GM23338 (cell line): ENCODE results near the gene TAPBPL. TPM values are rescaled to one million over a fixed set of nuclear protein-coding genes. Genes with fewer than 3 reads are reported as not detected.

Experiments used
- ATAC-seq: fragments of 200-7000 bp; cut with Tn5 transposase; 3 replicates; pipeline ENCODE4 v1.9.1; 2020
- DNase-seq: peaks from one replicate; pipeline ENCODE4 v3.0.0-alpha.2; 2015; ENCODE audit warnings: low spot score
- H2AFZ ChIP-seq: fragments of 200-600 bp; sonication (generic); 2 replicates; pipeline ENCODE4 v1.8.0; 2016; ENCODE audit warnings: antibody characterized with exemption, mild to moderate bottlenecking, moderate library complexity
- H3F3A ChIP-seq: fragments of 200-600 bp; sonication (generic); replicated peaks from 2 replicates; pipeline ENCODE4 v1.8.0; 2017; ENCODE audit warnings: antibody characterized with exemption, mixed run types, low read depth
- H3K27ac ChIP-seq: fragments of 200-600 bp; sonication (generic); 2 replicates; pipeline ENCODE4 v1.6.1; 2016; ENCODE audit warnings: low read depth
- H3K27me3 ChIP-seq: fragments of 200-600 bp; sonication (generic); 2 replicates; pipeline ENCODE4 v1.8.0; 2016; ENCODE audit warnings: mild to moderate bottlenecking, mixed run types, moderate library complexity; ENCODE audit not compliant: insufficient read depth
- H3K36me3 ChIP-seq: fragments of 200-600 bp; sonication (generic); 2 replicates; pipeline ENCODE4 v1.8.0; 2016; ENCODE audit warnings: mild to moderate bottlenecking; ENCODE audit not compliant: insufficient read depth
- H3K4me1 ChIP-seq: fragments of 200-600 bp; sonication (generic); 2 replicates; pipeline ENCODE4 v1.8.0; 2016; ENCODE audit warnings: mild to moderate bottlenecking, moderate library complexity; ENCODE audit not compliant: insufficient read depth
- H3K4me2 ChIP-seq: fragments of 200-600 bp; sonication (generic); 2 replicates; pipeline ENCODE4 v1.7.1; 2017; ENCODE audit warnings: mixed run types
- H3K4me3 ChIP-seq: fragments of 200-600 bp; sonication (generic); 2 replicates; pipeline ENCODE4 v1.6.1; 2016; ENCODE audit warnings: mixed run types
- H3K79me2 ChIP-seq: fragments of 200-600 bp; sonication (generic); replicated peaks from 2 replicates; pipeline ENCODE4 v1.8.0; 2017; ENCODE audit warnings: mild to moderate bottlenecking; ENCODE audit not compliant: insufficient read depth
- H3K9me2 ChIP-seq: fragments of 200-600 bp; sonication (generic); 2 replicates; pipeline ENCODE4 v1.8.0; 2017; ENCODE audit not compliant: insufficient read depth
- H4K20me1 ChIP-seq: fragments of 200-600 bp; sonication (generic); replicated peaks from 2 replicates; pipeline ENCODE4 v1.8.0; 2017; ENCODE audit warnings: mild to moderate bottlenecking; ENCODE audit not compliant: insufficient read depth
- H3K27ac Mint-ChIP-seq: 2 replicates; pipeline ENCODE4 v1.8.0; 2020; ENCODE audit warnings: inconsistent platforms, mild to moderate bottlenecking, moderate library complexity, mixed read lengths
- H3K27me3 Mint-ChIP-seq: 3 replicates; pipeline ENCODE4 v1.8.0; 2022; ENCODE audit warnings: low read depth, mild to moderate bottlenecking, moderate library complexity, mixed read lengths, inconsistent platforms; ENCODE audit not compliant: insufficient read depth, poor library complexity
- H3K36me3 Mint-ChIP-seq: 3 replicates; pipeline ENCODE4 v1.8.0; 2021; ENCODE audit warnings: low read depth, mild to moderate bottlenecking, inconsistent platforms, moderate library complexity, mixed read lengths
- H3K4me1 Mint-ChIP-seq: 3 replicates; pipeline ENCODE4 v1.8.0; 2020; ENCODE audit warnings: mild to moderate bottlenecking, inconsistent platforms, mixed read lengths
- H3K4me3 Mint-ChIP-seq: 3 replicates; pipeline ENCODE4 v1.8.0; 2021; ENCODE audit warnings: moderate library complexity, mild to moderate bottlenecking, inconsistent platforms, mixed read lengths
- H3K9me3 Mint-ChIP-seq: 3 replicates; pipeline ENCODE4 v1.8.0; 2020; ENCODE audit warnings: moderate library complexity, mild to moderate bottlenecking, inconsistent platforms, mixed read lengths
- CREB1 ChIP-seq: fragments of 250-450 bp; sonication (Bioruptor Pico); IDR thresholded peaks from 2 replicates; pipeline ENCODE4 v1.5.0; 2020; ENCODE audit warnings: low read depth, mild to moderate bottlenecking, moderate library complexity
- EZH2phosphoT487 ChIP-seq: fragments of 200-600 bp; sonication (generic); IDR thresholded peaks from one replicate; pipeline ENCODE4 v1.8.1; 2018; ENCODE audit warnings: antibody characterized with exemption; ENCODE audit not compliant: unreplicated experiment
- JUNB ChIP-seq: IDR thresholded peaks from one replicate; pipeline ENCODE4 v1.6.1; 2016; ENCODE audit warnings: antibody characterized with exemption; ENCODE audit not compliant: unreplicated experiment
- NANOG ChIP-seq: IDR thresholded peaks from 2 replicates; pipeline ENCODE4 v1.6.1; 2016; ENCODE audit warnings: antibody characterized with exemption, borderline replicate concordance
- POLR2AphosphoS5 ChIP-seq: IDR thresholded peaks from 2 replicates; pipeline ENCODE4 v1.6.1; 2016; ENCODE audit warnings: antibody characterized with exemption, low read depth
- STAT1 ChIP-seq: IDR thresholded peaks from one replicate; pipeline ENCODE4 v1.6.1; 2016; ENCODE audit warnings: antibody characterized with exemption; ENCODE audit not compliant: unreplicated experiment
- ZNF114 ChIP-seq: fragments of 250-450 bp; sonication (Bioruptor Pico); IDR thresholded peaks from 2 replicates; pipeline ENCODE4 v1.5.0; 2020; ENCODE audit warnings: mild to moderate bottlenecking, moderate library complexity
- ZNF331 ChIP-seq: fragments of 250-450 bp; sonication (Bioruptor Pico); IDR thresholded peaks from 2 replicates; pipeline ENCODE4 v1.5.0; 2020; ENCODE audit warnings: low read depth, mild to moderate bottlenecking, moderate library complexity
- ZNF462 ChIP-seq: fragments of 250-450 bp; sonication (Bioruptor Pico); IDR thresholded peaks from 2 replicates; pipeline ENCODE4 v1.5.0; 2020; ENCODE audit warnings: mild to moderate bottlenecking, moderate library complexity
- polyA plus RNA-seq: library from polyadenylated mRNA; unstranded; fragments of >200 nt; fragmentation: Nextera tagmentation; extraction: Ambion mirVana; gene quantifications from 2 replicates; pipeline ENCODE4 v1.2.1, GENCODE V29; 2016
- total RNA-seq: library from RNA; depleted of rRNA; stranded (reverse); fragments of >200 nt; shearing (Covaris generic); gene quantifications from 2 replicates; pipeline ENCODE4 v1.2.3, GENCODE V29; 2014
- TF ChIP-seq, protein P1 (sequence below): IDR thresholded peaks from 2 replicates; pipeline ENCODE4 v1.6.1; 2016; ENCODE audit warnings: antibody characterized with exemption
- TF ChIP-seq, protein P2 (sequence below): IDR thresholded peaks from one replicate; pipeline ENCODE4 v1.6.1; 2018; ENCODE audit warnings: antibody characterized with exemption; ENCODE audit not compliant: unreplicated experiment

TAPBPL gene
- total and polyA plus RNA-seq, 2 experiments from 2014 or later: 0.59 to 0.65 TPM

- no peak for TF ChIP-seq ZNF331 (CRISPR knock-in tag)
- TF ChIP-seq, protein P1, sequence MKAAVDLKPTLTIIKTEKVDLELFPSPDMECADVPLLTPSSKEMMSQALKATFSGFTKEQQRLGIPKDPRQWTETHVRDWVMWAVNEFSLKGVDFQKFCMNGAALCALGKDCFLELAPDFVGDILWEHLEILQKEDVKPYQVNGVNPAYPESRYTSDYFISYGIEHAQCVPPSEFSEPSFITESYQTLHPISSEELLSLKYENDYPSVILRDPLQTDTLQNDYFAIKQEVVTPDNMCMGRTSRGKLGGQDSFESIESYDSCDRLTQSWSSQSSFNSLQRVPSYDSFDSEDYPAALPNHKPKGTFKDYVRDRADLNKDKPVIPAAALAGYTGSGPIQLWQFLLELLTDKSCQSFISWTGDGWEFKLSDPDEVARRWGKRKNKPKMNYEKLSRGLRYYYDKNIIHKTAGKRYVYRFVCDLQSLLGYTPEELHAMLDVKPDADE: no peak
Measured at GRCh38 chr12:6424866-6425265, 27.0 kb upstream of the TAPBPL start (continued).

- no peak overlapping the region for H3K27ac ChIP-seq
- H3K79me2 ChIP-seq: no peaks in the 10 kb centered on the region
- Mint-ChIP-seq H3K27ac (no peak overlapping the region), H3K36me3 (no peaks in the 10 kb centered on the region), H3K4me1 (peaks cover 13% of the 10 kb centered on the region; the same call in 2 of the 3 replicates), H3K27me3 (peaks cover 6% of the 10 kb centered on the region), H3K9me3 (no peaks in the 10 kb centered on the region), H3K4me3 (no peak overlapping the region)
- no peak for DNase-seq
- no peaks in the 10 kb centered on the region for H3K4me1 ChIP-seq
- no peak overlapping the region for H3K4me2 ChIP-seq
- H2AFZ ChIP-seq: no peak overlapping the region
- no peak for ATAC-seq
- no peaks in the 10 kb centered on the region for H3K27me3 ChIP-seq
- H3K9me2 ChIP-seq: no peaks in the 10 kb centered on the region
- H3K36me3 ChIP-seq: no peaks in the 10 kb centered on the region
- no peak overlapping the region for H3K4me3 ChIP-seq
- H4K20me1 ChIP-seq: no peaks in the 10 kb centered on the region
- H3F3A ChIP-seq: no peaks in the 10 kb centered on the region
- TF ChIP-seq NANOG (no peak), ZNF331 (CRISPR knock-in tag) (no peak), JUNB (no peak), CREB1 (CRISPR knock-in tag) (no peak), POLR2AphosphoS5 (no peak), ZNF462 (CRISPR knock-in tag) (no peak), ZNF114 (no peak), STAT1 (no peak), EZH2phosphoT487 (no peak)
- TF ChIP-seq, protein P2, sequence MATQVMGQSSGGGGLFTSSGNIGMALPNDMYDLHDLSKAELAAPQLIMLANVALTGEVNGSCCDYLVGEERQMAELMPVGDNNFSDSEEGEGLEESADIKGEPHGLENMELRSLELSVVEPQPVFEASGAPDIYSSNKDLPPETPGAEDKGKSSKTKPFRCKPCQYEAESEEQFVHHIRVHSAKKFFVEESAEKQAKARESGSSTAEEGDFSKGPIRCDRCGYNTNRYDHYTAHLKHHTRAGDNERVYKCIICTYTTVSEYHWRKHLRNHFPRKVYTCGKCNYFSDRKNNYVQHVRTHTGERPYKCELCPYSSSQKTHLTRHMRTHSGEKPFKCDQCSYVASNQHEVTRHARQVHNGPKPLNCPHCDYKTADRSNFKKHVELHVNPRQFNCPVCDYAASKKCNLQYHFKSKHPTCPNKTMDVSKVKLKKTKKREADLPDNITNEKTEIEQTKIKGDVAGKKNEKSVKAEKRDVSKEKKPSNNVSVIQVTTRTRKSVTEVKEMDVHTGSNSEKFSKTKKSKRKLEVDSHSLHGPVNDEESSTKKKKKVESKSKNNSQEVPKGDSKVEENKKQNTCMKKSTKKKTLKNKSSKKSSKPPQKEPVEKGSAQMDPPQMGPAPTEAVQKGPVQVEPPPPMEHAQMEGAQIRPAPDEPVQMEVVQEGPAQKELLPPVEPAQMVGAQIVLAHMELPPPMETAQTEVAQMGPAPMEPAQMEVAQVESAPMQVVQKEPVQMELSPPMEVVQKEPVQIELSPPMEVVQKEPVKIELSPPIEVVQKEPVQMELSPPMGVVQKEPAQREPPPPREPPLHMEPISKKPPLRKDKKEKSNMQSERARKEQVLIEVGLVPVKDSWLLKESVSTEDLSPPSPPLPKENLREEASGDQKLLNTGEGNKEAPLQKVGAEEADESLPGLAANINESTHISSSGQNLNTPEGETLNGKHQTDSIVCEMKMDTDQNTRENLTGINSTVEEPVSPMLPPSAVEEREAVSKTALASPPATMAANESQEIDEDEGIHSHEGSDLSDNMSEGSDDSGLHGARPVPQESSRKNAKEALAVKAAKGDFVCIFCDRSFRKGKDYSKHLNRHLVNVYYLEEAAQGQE: no peak
- TF ChIP-seq, protein P1: no peak
Measured at GRCh38 chr12:6425590-6426531, 26.0 kb upstream of the TAPBPL start.
